Vagina (tissue), 2 donors: Measurements from ENCODE around the gene MAPKBP1.

Source experiments
- POLR2A ChIP-seq, 2 donors: fragments of 450-650 bp; IDR thresholded peaks; one replicate each; pipeline ENCODE4 v1.6.1; 2017; ENCODE audit warnings: antibody characterized with exemption in 2 of 2, mild to moderate bottlenecking in 2 of 2, moderate library complexity in 2 of 2
- TF ChIP-seq, protein P1 (sequence below), 3 experiments: fragments of 450-650 bp in 2 of 3; fragments of 200-600 bp in 1 of 3; sonication (generic) in 1 of 3; IDR thresholded peaks; one replicate each; pipeline ENCODE4 v1.5.1; 2017 to 2019; ENCODE audit warnings: antibody characterized with exemption in 3 of 3, mild to moderate bottlenecking in 2 of 3, moderate library complexity in 2 of 3

DNA sequence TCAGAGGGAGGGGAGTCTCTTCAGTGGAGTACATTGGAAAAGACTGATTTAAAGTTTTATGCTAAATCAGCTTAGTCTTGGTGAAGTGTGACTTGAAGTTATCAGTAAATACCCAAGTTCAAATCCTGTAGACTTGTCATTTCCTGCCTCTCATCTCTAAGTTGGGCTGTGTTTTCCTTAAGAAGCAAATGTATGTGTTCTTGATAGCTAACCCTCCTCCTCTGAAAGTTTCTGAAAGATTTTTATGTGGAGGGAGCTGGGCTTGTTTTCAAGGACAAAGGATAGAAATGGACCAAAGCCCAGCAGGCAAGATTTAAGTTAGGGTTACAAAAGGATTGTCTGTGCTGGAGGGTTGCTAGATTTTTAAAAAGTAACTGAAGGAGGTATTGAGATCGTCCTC, 4.2 kb downstream of the MAPKBP1 start:
- no peak for TF ChIP-seq POLR2A (IDR thresholded peaks at IDR 0.05)
- TF ChIP-seq, protein P1, sequence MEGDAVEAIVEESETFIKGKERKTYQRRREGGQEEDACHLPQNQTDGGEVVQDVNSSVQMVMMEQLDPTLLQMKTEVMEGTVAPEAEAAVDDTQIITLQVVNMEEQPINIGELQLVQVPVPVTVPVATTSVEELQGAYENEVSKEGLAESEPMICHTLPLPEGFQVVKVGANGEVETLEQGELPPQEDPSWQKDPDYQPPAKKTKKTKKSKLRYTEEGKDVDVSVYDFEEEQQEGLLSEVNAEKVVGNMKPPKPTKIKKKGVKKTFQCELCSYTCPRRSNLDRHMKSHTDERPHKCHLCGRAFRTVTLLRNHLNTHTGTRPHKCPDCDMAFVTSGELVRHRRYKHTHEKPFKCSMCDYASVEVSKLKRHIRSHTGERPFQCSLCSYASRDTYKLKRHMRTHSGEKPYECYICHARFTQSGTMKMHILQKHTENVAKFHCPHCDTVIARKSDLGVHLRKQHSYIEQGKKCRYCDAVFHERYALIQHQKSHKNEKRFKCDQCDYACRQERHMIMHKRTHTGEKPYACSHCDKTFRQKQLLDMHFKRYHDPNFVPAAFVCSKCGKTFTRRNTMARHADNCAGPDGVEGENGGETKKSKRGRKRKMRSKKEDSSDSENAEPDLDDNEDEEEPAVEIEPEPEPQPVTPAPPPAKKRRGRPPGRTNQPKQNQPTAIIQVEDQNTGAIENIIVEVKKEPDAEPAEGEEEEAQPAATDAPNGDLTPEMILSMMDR (IDR thresholded peaks at IDR 0.05), result no peak
